ENCODE results near the gene AZIN2. TPM values are rescaled to one million over a fixed set of nuclear protein-coding genes. Genes with fewer than 3 reads are reported as not detected.

The AZIN2 gene
- total and polyA plus RNA-seq, 2 donors (not counting 3 experiments of a cell fraction or from before 2014, with no cell fraction given) = 0.91 to 1.4 TPM

- FAIRE-seq (peak; percentile 94), DNase-seq (ENCODE audit: low read depth, low spot score) (peak; percentile 76)
- no peak overlapping the region for H3K9ac ChIP-seq (replicated peaks; ENCODE audit: extremely low read depth, insufficient read depth, low read length)
- no peaks in the 10 kb centered on the region for H4K20me1 ChIP-seq (replicated peaks; ENCODE audit: control insufficient read depth, extremely low read depth, insufficient read depth, low read length)
- no peak overlapping the region for H2AFZ ChIP-seq (ENCODE audit: low read depth, low read length)
- H3K9me1 ChIP-seq (replicated peaks; ENCODE audit: control insufficient read depth, extremely low read depth, insufficient read depth, low read length) = no peaks in the 10 kb centered on the region
- intact Hi-C loops (cut with micrococcal nuclease) = loop anchor here (1.0 to 2.0 kb wide), 3 partner anchors 274 to 518 kb away; no protein-coding TSS in a partner anchor
- no peaks in the 10 kb centered on the region for H3K27me3 ChIP-seq (ENCODE audit: control insufficient read depth in 2 of 2, insufficient read depth in 2 of 2, low read length in 2 of 2)
- H3K4me2 ChIP-seq (ENCODE audit: insufficient read depth, low read length) = no peak overlapping the region
- dilution Hi-C loops (cut with MboI; ENCODE audit: extremely low pct_ligation_motif_present, low sequenced_read_pairs) = no loop called here
- TF ChIP-seq FOS (IDR thresholded peaks at IDR 0.05; ENCODE audit: borderline replicate concordance, insufficient read depth, low read length) (no peak), GATA2 (IDR thresholded peaks at IDR 0.05; ENCODE audit: insufficient read depth, insufficient read length, low read depth, low read length) (no peak), CTCF (IDR thresholded peaks at IDR 0.05; ENCODE audit: extremely low read depth in 1 of 2, insufficient read depth in 1 of 2, low read depth in 1 of 2, low read length in 2 of 2) (peak; percentile 89 to 93), POLR2A (IDR thresholded peaks at IDR 0.05; ENCODE audit: low read depth, low read length) (no peak), MAX (IDR thresholded peaks at IDR 0.05; ENCODE audit: insufficient read depth, insufficient read length) (no peak)
- no peaks in the 10 kb centered on the region for H3K9me3 ChIP-seq (replicated peaks; ENCODE audit: control insufficient read depth, insufficient read depth, low read length)
- ChIA-PET CTCF (interaction anchor here (1.6 to 4.1 kb wide), 4 partner anchors 9 to 518 kb away, joined by 3 to 16 read pairs (median 12); no protein-coding TSS in a partner anchor), POLR2A (no interaction called here)
- no peak overlapping the region for H3K4me3 ChIP-seq (replicated peaks in 1 of 3; ENCODE audit: insufficient read depth in 1 of 3, low read depth in 1 of 3, low read length in 3 of 3)
- no peaks in the 10 kb centered on the region for H3K4me1 ChIP-seq (ENCODE audit: control insufficient read depth, extremely low read depth, insufficient read depth, low read length)
- BruUV-seq (replicated peaks) = no TSS peak
- H3K27ac ChIP-seq (ENCODE audit: insufficient read depth, low read depth, low read length) = no peak overlapping the region
- H3K79me2 ChIP-seq (ENCODE audit: control insufficient read depth, insufficient read depth, low read length) = no peaks in the 10 kb centered on the region
- no peaks in the 10 kb centered on the region for H3K36me3 ChIP-seq (ENCODE audit: control insufficient read depth in 2 of 2, extremely low read depth in 1 of 2, insufficient read depth in 2 of 2, low read length in 2 of 2)
Observed at GRCh38 chr1:33094971-33095604, 14.1 kb downstream of the AZIN2 start.
